SU-DHL-6 (cell line): ENCODE results near the gene MIOX.

Source experiments
- H2AFZ ChIP-seq: fragments of 200-600 bp; sonication (generic); 2 replicates; pipeline ENCODE4 v1.6.1; 2014; ENCODE audit warnings: low read depth, mild to moderate bottlenecking, moderate library complexity, mixed read lengths, antibody characterized with exemption, low read length; ENCODE audit not compliant: severe bottlenecking
- H3F3A ChIP-seq: fragments of 200-600 bp; shearing (Covaris generic); 2 replicates; pipeline ENCODE4 v1.6.0; 2016; ENCODE audit warnings: antibody characterized with exemption, mild to moderate bottlenecking; ENCODE audit not compliant: insufficient read depth
- H3K27ac ChIP-seq: fragments of 200-600 bp; sonication (generic); 2 replicates; pipeline ENCODE4 v1.5.1; 2016; ENCODE audit warnings: low read depth, mild to moderate bottlenecking, low read length, moderate library complexity, mixed read lengths
- H3K27me3 ChIP-seq: fragments of 200-600 bp; sonication (generic), shearing (Covaris generic); 2 replicates; pipeline ENCODE4 v1.6.0; 2014; ENCODE audit warnings: mild to moderate bottlenecking, low read length
- H3K36me3 ChIP-seq: fragments of 200-600 bp; sonication (generic); 2 replicates; pipeline ENCODE4 v1.6.1; 2014; ENCODE audit warnings: mild to moderate bottlenecking, low read length, mixed read lengths
- H3K4me2 ChIP-seq: fragments of 300-600, 200-600 bp; shearing (Covaris generic), sonication (generic); 2 replicates; pipeline ENCODE4 v1.6.0; 2014; ENCODE audit warnings: low read length, low read depth, mild to moderate bottlenecking; ENCODE audit not compliant: poor library complexity, severe bottlenecking
- H3K4me3 ChIP-seq: fragments of 200-600 bp; sonication (generic); 2 replicates; pipeline ENCODE4 v1.5.1; 2014; ENCODE audit warnings: antibody characterized with exemption, low read length, mild to moderate bottlenecking, mixed read lengths; ENCODE audit not compliant: insufficient read depth, poor library complexity, severe bottlenecking
- H3K79me2 ChIP-seq: fragments of 200-600 bp; sonication (generic); 2 replicates; pipeline ENCODE4 v1.6.1; 2014; ENCODE audit warnings: mild to moderate bottlenecking, low read length, moderate library complexity; ENCODE audit not compliant: insufficient read depth
- H3K9ac ChIP-seq: fragments of 200-600 bp; sonication (generic); 2 replicates; pipeline ENCODE4 v1.7.0; 2014; ENCODE audit warnings: mild to moderate bottlenecking, low read length
- H3K9me2 ChIP-seq: fragments of 200-600 bp; sonication (generic); replicated peaks from 2 replicates; pipeline ENCODE4 v1.6.1; 2014; ENCODE audit warnings: low read length; ENCODE audit not compliant: insufficient read depth
- H3K9me3 ChIP-seq: fragments of 200-600 bp; sonication (generic); 2 replicates; pipeline ENCODE4 v1.6.1; 2014; ENCODE audit warnings: low read length, mixed read lengths; ENCODE audit not compliant: insufficient read depth
- H4K20me1 ChIP-seq: fragments of 200-600 bp; sonication (generic); 2 replicates; pipeline ENCODE4 v1.6.1; 2014; ENCODE audit warnings: low read depth, mild to moderate bottlenecking, antibody characterized with exemption, low read length, moderate library complexity, mixed read lengths
- CTCF ChIP-seq: fragments of 200-600 bp; sonication (generic); IDR thresholded peaks from one replicate; pipeline ENCODE4 v1.5.1; 2017; ENCODE audit warnings: antibody characterized with exemption, mild to moderate bottlenecking, low read length, moderate library complexity; ENCODE audit not compliant: insufficient read depth, poor library complexity, severe bottlenecking
- EZH2phosphoT487 ChIP-seq: fragments of 200-600 bp; sonication (generic), shearing (Covaris generic); conservative IDR thresholded peaks from 2 replicates; pipeline ENCODE4 v1.6.1; 2018; ENCODE audit warnings: mild to moderate bottlenecking, antibody characterized with exemption, low read length, moderate library complexity, mixed read lengths

MIOX gene

GRCh38 chr22:50522806-50523438 is 36.3 kb downstream of the MIOX start:
- H3K4me3 ChIP-seq = no peak overlapping the region
- no peaks in the 10 kb centered on the region for H3K9me3 ChIP-seq
- TF ChIP-seq CTCF = no peak
- TF ChIP-seq EZH2phosphoT487 = no peak
- H3K9ac ChIP-seq = no peak overlapping the region
- no peak overlapping the region for H3K4me2 ChIP-seq
- no peaks in the 10 kb centered on the region for H3K9me2 ChIP-seq
- peaks cover 6% of the 10 kb centered on the region; the same call in 1 of the 2 replicates for H3F3A ChIP-seq
- H2AFZ ChIP-seq = no peak overlapping the region
- H3K36me3 ChIP-seq = no peaks in the 10 kb centered on the region
- no peaks in the 10 kb centered on the region for H4K20me1 ChIP-seq
- H3K27me3 ChIP-seq = no peaks in the 10 kb centered on the region
- peaks cover 10% of the 10 kb centered on the region; the same call in 1 of the 2 replicates for H3K79me2 ChIP-seq
- H3K27ac ChIP-seq = no peak overlapping the region

DNA sequence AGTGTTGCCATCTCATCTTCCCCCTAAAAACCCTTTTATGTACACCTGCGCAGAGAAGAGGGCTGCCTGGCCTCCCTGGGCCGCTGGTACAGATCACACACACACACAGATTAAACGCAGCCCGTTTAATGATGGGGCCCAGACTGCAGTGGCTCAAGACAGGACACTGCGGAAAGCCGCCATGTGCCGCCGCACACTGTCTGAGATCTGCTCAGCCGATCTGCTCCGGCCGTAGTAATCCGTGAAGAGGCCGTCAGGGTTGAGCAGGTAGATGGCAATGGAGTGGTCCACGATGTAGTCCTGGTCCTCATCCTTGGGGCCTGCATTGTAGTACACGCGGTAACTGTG is 36.8 kb downstream of the MIOX start:
- H3K27ac ChIP-seq = no peak overlapping the region
- no peak overlapping the region for H3K9ac ChIP-seq
- H3K9me2 ChIP-seq = no peaks in the 10 kb centered on the region
- no peak overlapping the region for H2AFZ ChIP-seq
- peaks cover 11% of the 10 kb centered on the region; the same call in 1 of the 2 replicates for H3F3A ChIP-seq
- no peaks in the 10 kb centered on the region for H4K20me1 ChIP-seq
- H3K36me3 ChIP-seq = no peaks in the 10 kb centered on the region
- peaks cover 10% of the 10 kb centered on the region; the same call in 1 of the 2 replicates for H3K79me2 ChIP-seq
- no peaks in the 10 kb centered on the region for H3K9me3 ChIP-seq
- no peak for TF ChIP-seq EZH2phosphoT487
- TF ChIP-seq CTCF = no peak
- H3K27me3 ChIP-seq = no peaks in the 10 kb centered on the region
- no peak overlapping the region for H3K4me3 ChIP-seq
- no peak overlapping the region for H3K4me2 ChIP-seq

DNA sequence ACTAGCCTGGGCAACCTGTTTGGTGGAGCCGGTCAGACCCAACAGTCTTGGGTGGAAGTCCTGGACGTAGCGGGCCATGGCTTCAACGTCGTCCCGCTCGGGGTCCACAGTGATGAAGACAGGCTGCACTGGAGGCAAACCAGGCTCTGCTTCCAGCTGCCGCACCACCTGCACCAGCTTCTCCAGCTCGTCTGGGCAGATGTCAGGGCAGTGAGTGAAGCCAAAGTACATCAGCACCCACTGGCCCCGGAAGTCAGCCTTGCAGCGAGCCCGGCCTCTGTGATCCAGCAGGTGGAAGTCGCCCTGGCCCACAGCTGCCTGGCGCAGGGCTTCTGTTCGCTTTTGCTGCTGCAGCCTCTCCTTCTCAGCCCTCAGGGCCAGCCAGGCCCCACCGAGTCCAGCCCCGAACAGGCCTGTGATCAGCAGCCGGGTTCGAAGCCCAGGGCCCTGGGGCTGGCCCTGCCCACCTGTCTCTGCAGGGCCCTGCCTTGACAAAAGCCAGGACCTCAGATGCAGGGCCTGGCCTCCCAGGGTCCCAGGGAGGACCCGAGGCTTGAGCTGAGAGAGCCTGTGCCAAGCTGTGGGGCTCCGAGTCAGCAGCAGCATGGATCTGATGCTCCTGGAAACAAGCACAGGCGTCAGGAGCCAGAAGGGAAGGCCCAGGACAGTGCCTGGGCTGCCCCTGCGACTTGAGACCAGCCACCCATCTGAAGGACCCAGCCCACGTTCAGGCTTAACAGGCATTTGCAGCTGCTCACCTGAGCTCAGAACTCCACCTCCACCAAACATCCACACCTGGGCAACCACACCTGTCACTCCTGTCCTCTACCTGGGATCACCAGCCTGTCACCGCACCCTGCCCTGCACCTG is 37.4 kb downstream of the MIOX start:
- Histone ChIP-seq H3F3A (peaks cover 12% of the 10 kb centered on the region; the same call in 1 of the 2 replicates), H3K27ac (peak overlapping the region; percentile 87)

More for the DNA sequence above, 37.4 kb downstream of the MIOX start:
- Histone ChIP-seq H2AFZ (no peak overlapping the region), H3K79me2 (peaks cover 10% of the 10 kb centered on the region; the same call in 1 of the 2 replicates), H3K9ac (peak overlapping the region; percentile 88), H3K9me3 (no peaks in the 10 kb centered on the region), H4K20me1 (no peaks in the 10 kb centered on the region), H3K4me2 (peak overlapping the region; percentile 71), H3K9me2 (no peaks in the 10 kb centered on the region), H3K36me3 (no peaks in the 10 kb centered on the region), H3K27me3 (no peaks in the 10 kb centered on the region), H3K4me3 (peak overlapping the region; percentile 64)
- TF ChIP-seq CTCF (no peak), EZH2phosphoT487 (no peak)
